WERI-Rb-1 (cell line): ENCODE results near the gene LRP2BP.

Experiments
- DNase-seq: peaks from one replicate; pipeline ENCODE4 v3.0.0-alpha.2; 2020
- H3K27ac ChIP-seq: fragments of 250-450 bp; sonication (Bioruptor Pico); 2 replicates; pipeline ENCODE4 v1.5.1; 2020; ENCODE audit warnings: mild to moderate bottlenecking, moderate library complexity
- H3K27me3 ChIP-seq: fragments of 250-450 bp; sonication (Bioruptor Pico); 2 replicates; pipeline ENCODE4 v1.5.1; 2021; ENCODE audit warnings: mild to moderate bottlenecking, low read depth, moderate library complexity; ENCODE audit not compliant: insufficient read depth, severe bottlenecking
- H3K36me3 ChIP-seq: fragments of 250-450 bp; sonication (Bioruptor Pico); 2 replicates; pipeline ENCODE4 v1.5.1; 2020; ENCODE audit warnings: mild to moderate bottlenecking, moderate library complexity
- H3K4me3 ChIP-seq: 2 replicates; pipeline ENCODE4 v1.5.1; 2011; ENCODE audit warnings: low read depth, mild to moderate bottlenecking, control low read depth, low read length
- H3K9me3 ChIP-seq: fragments of 250-450 bp; sonication (Bioruptor Pico); 2 replicates; pipeline ENCODE4 v1.5.1; 2021; ENCODE audit warnings: mild to moderate bottlenecking, moderate library complexity; ENCODE audit not compliant: severe bottlenecking
- CTCF ChIP-seq: IDR thresholded peaks from 2 replicates; pipeline ENCODE4 v1.5.1; 2011; ENCODE audit warnings: low read depth, mild to moderate bottlenecking, control low read depth, inconsistent platforms, low read length

LRP2BP gene

DNA sequence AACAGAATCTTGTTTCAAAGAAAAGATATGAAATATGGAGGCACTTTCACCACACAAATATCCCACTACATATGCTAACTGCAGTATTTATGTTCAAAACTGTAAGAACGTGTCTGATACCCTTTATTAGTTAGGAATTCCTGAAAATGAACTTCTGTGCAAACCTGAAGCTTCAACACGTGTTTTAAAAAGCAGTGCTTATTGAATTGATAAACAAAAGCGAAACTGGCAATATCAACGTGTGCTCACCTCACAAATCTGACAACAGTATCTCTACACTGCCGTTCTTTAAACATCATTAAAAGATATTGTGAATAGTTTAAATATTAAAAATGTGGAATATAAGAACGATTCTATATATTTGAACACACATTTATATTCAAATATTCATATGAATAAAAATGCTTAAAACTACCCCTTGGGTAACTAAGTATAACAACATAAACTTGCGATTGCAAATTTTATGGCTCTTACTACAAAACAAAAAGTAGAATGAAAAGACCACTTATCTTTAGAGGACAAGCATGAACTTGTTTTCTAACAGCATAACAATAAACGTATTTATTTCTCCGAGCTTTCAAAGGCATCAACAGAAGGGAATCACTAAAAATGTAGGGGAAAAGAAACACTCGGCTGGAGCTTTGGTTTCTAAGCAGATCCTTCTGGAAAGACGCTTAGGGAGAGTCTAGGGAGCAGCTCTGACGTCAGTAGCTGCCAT lies at the start of gene LRP2BP:
Gene LRP2BP, minus strand, starts transcription at position 687 of the 718 bp plus-strand sequence. CDS start 17,738 bp downstream, outside the sequence.
- Histone ChIP-seq H3K27me3 (no peaks in the 10 kb centered on the region), H3K27ac (peak within 1 kb of the TSS; percentile 95), H3K4me3 (peak within 1 kb of the TSS; percentile 72), H3K9me3 (no peaks in the 10 kb centered on the region), H3K36me3 (peaks cover 12% of the 10 kb centered on the region)
- TF ChIP-seq CTCF = no peak
- DNase-seq = no peak

DNA sequence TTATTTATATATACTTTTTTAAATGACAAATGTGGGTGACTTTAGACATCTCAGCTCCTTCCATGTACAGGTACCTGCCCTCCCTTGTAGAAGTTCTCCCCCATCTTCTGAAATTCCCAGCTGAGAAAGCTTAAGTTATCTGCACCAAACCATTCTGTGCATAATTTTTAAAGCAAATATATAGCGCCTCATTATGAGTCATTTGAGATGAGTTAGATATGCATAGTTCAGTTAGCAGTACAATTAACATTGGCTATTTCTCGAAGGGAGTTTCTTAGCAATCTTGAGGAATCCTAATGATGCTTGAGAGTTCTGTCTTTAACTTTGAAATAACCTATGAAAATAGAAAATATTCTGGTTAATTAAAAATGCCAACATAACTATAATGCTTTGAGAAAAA lies 49.5 kb upstream of the LRP2BP start:
- TF ChIP-seq CTCF = no peak
- no peak overlapping the region for H3K27ac ChIP-seq
- H3K4me3 ChIP-seq = no peak overlapping the region
- no peak for DNase-seq
- no peaks in the 10 kb centered on the region for H3K9me3 ChIP-seq
- H3K36me3 ChIP-seq = no peaks in the 10 kb centered on the region
- H3K27me3 ChIP-seq = no peaks in the 10 kb centered on the region

DNA sequence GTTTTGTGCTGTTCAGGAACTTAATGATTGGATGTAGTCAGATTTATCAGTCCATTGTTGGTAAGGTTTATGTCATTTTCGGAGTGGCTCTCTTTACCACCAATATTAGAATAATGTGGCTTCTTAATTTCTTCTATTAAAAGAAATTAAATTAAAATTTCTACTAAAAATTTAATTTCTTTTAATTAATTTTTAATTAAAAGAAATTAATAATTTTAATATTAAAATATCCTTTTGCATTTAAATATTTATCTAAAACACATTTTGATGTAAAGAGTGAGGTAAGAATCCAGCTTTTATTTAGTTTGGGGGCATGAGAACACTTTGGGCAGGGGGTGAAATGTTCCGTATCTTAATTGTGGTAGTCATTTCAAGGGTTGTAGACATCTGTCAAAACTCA lies 45.8 kb upstream of the LRP2BP start:
- DNase-seq = no peak
- Histone ChIP-seq H3K9me3 (no peaks in the 10 kb centered on the region), H3K36me3 (no peaks in the 10 kb centered on the region), H3K4me3 (no peak overlapping the region), H3K27me3 (no peaks in the 10 kb centered on the region), H3K27ac (no peak overlapping the region)
- TF ChIP-seq CTCF = no peak

DNA sequence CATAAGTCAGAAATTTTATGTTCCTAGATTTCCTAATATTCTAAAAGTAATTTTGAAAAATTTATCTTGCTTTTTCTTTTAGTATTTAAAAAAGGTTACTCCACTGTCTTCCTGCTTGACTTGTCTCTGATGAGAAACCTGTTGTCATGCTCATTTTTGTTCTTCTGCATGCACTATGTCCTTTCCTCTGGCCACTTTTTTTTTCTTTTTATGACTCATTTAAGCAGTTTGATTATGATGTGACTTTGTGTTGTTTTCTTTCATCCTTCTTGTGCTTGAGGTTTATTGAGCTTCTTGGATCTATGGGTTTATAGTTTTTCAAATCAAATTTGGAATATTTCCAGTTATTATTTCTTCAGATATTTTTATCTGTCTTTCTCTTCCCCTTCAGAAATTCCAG lies 42.1 kb upstream of the LRP2BP start:
- H3K27ac ChIP-seq = no peak overlapping the region
- no peak for TF ChIP-seq CTCF
- no peaks in the 10 kb centered on the region for H3K36me3 ChIP-seq
- H3K27me3 ChIP-seq = no peaks in the 10 kb centered on the region
- no peak overlapping the region for H3K4me3 ChIP-seq
- H3K9me3 ChIP-seq = no peaks in the 10 kb centered on the region
- DNase-seq = no peak

GRCh38 chr4:185435466-185435865 lies 39.7 kb upstream of the LRP2BP start:
- DNase-seq = no peak
- H3K36me3 ChIP-seq = no peaks in the 10 kb centered on the region

More at GRCh38 chr4:185435466-185435865, 39.7 kb upstream of the LRP2BP start:
- Histone ChIP-seq H3K4me3 (no peak overlapping the region), H3K27ac (no peak overlapping the region), H3K27me3 (no peaks in the 10 kb centered on the region), H3K9me3 (no peaks in the 10 kb centered on the region)
- no peak for TF ChIP-seq CTCF
